Effector CD4-positive, alpha-beta T cell (primary cell): ENCODE data around the gene ARID2.

Experiments
- DNase-seq: peaks from one replicate; pipeline ENCODE4 v3.0.0-alpha.2; 2020

Gene ARID2

GRCh38 chr12:45948546-45948945 lies 219.0 kb downstream of the ARID2 start:
- no peak for DNase-seq
